IMR-90 (cell line): ENCODE results near the gene PRRG2. TPM values are rescaled to one million over a fixed set of nuclear protein-coding genes. Genes with fewer than 3 reads are reported as not detected.

Source experiments
- ATAC-seq: fragments of 200-7000 bp; cut with Tn5 transposase; 2 replicates; pipeline ENCODE4 v1.9.1; 2020; ENCODE audit warnings: low read depth, mild to moderate bottlenecking, moderate library complexity
- BruUV-seq: library from RNA; stranded (reverse); fragments of 400-500 nt; replicated peaks from 2 replicates; lab custom pipeline; 2021; lab: Mats Ljungman, UMichigan
- CTCF ChIA-PET: fragments of 300-600 bp; formaldehyde crosslinking; extraction: SDS; loops from one replicate; lab custom pipeline; 2021; ENCODE audit warnings: antibody characterized with exemption; lab: Yijun Ruan, JAX
- POLR2A ChIA-PET: fragments of 300-600 bp; sonication (Branson Sonifier 250); formaldehyde crosslinking; loops from one replicate; lab custom pipeline; 2022; ENCODE audit warnings: antibody characterized with exemption; ENCODE audit not compliant: unreplicated experiment; lab: Charles Lee
- DNase-seq: peaks from one replicate; pipeline ENCODE4 v3.0.0; 2013
- H2AFZ ChIP-seq: replicated peaks from 2 replicates; pipeline ENCODE3; 2013; ENCODE audit warnings: low read length, mild to moderate bottlenecking; ENCODE audit not compliant: poor library complexity
- H2AK5ac ChIP-seq: 2 replicates; pipeline ENCODE4 v1.6.1; 2013; ENCODE audit warnings: low read depth, low read length, inconsistent platforms
- H2AK9ac ChIP-seq: replicated peaks from 2 replicates; pipeline ENCODE3; 2013; ENCODE audit warnings: mild to moderate bottlenecking, low read depth, low read length, moderate library complexity; ENCODE audit not compliant: poor library complexity
- H2BK120ac ChIP-seq: 2 replicates; pipeline ENCODE4 v1.6.1; 2013; ENCODE audit warnings: low read depth, low read length, inconsistent platforms
- H2BK15ac ChIP-seq: 3 replicates; pipeline ENCODE4 v1.6.1; 2013; ENCODE audit warnings: low read depth, low read length, inconsistent platforms
- H2BK20ac ChIP-seq: 2 replicates; pipeline ENCODE4 v1.6.1; 2013; ENCODE audit warnings: low read depth, mild to moderate bottlenecking, inconsistent platforms, low read length, moderate library complexity
- H2BK5ac ChIP-seq: 2 replicates; pipeline ENCODE4 v1.6.1; 2013; ENCODE audit warnings: mild to moderate bottlenecking, low read depth, low read length, inconsistent platforms; ENCODE audit not compliant: poor library complexity, severe bottlenecking
- H3K14ac ChIP-seq: replicated peaks from 2 replicates; pipeline ENCODE4 v1.6.1; 2013; ENCODE audit warnings: low read depth, low read length, inconsistent platforms
- H3K18ac ChIP-seq: 2 replicates; pipeline ENCODE4 v1.6.1; 2013; ENCODE audit warnings: low read depth, low read length, control low read depth
- H3K23ac ChIP-seq: 2 replicates; pipeline ENCODE4 v1.6.1; 2013; ENCODE audit warnings: low read depth, low read length, inconsistent platforms
- H3K27ac ChIP-seq: 2 replicates; pipeline ENCODE4 v1.5.1; 2013; ENCODE audit warnings: mild to moderate bottlenecking, control low read depth, low read length; ENCODE audit not compliant: insufficient read depth
- H3K27me3 ChIP-seq: 2 replicates; pipeline ENCODE4 v1.6.1; 2013; ENCODE audit warnings: low read length; ENCODE audit not compliant: control insufficient read depth, insufficient read depth
- H3K36me3 ChIP-seq: 2 replicates; pipeline ENCODE4 v1.6.1; 2013; ENCODE audit warnings: low read length, mixed read lengths; ENCODE audit not compliant: control insufficient read depth, insufficient read depth
- H3K4ac ChIP-seq: 2 replicates; pipeline ENCODE4 v1.6.1; 2013; ENCODE audit warnings: low read depth, low read length, inconsistent platforms
- H3K4me1 ChIP-seq: 2 replicates; pipeline ENCODE4 v1.6.1; 2013; ENCODE audit warnings: low read length, mixed read lengths; ENCODE audit not compliant: control insufficient read depth, insufficient read depth
- H3K4me2 ChIP-seq: 2 replicates; pipeline ENCODE4 v1.6.1; 2013; ENCODE audit warnings: low read depth, mild to moderate bottlenecking, control low read depth, low read length, moderate library complexity
- H3K4me3 ChIP-seq: 2 replicates; pipeline ENCODE4 v1.5.1; 2013; ENCODE audit warnings: low read depth, mild to moderate bottlenecking, control low read depth, low read length, moderate library complexity; ENCODE audit not compliant: insufficient read depth
- H3K56ac ChIP-seq: 2 replicates; pipeline ENCODE4 v1.6.1; 2013; ENCODE audit warnings: low read length, inconsistent platforms; ENCODE audit not compliant: insufficient read depth; ENCODE audit errors: extremely low read depth
- H3K79me1 ChIP-seq, 2 experiments: 2 replicates each; pipeline ENCODE4 v1.6.1; 2013; ENCODE audit warnings: low read length in 2 of 2, inconsistent platforms in 1 of 2, low read depth in 1 of 2
- H3K9ac ChIP-seq: 2 replicates; pipeline ENCODE4 v1.6.1; 2013; ENCODE audit warnings: low read depth, low read length, control low read depth
- H3K9me1 ChIP-seq: 2 replicates; pipeline ENCODE4 v1.6.1; 2013; ENCODE audit warnings: low read length, inconsistent platforms; ENCODE audit not compliant: insufficient read depth
- H3K9me3 ChIP-seq: 2 replicates; pipeline ENCODE4 v1.6.1; 2013; ENCODE audit warnings: low read length; ENCODE audit not compliant: control insufficient read depth, insufficient read depth
- H4K20me1 ChIP-seq: 2 replicates; pipeline ENCODE4 v1.6.1; 2013; ENCODE audit warnings: low read length, inconsistent platforms; ENCODE audit not compliant: insufficient read depth
- H4K5ac ChIP-seq: 2 replicates; pipeline ENCODE4 v1.6.1; 2013; ENCODE audit warnings: mild to moderate bottlenecking, low read depth, low read length, control low read depth
- H4K8ac ChIP-seq, 2 experiments: 2 replicates each; pipeline ENCODE4 v1.6.1; 2013; ENCODE audit warnings: low read depth in 2 of 2, low read length in 2 of 2, control low read depth in 1 of 2, inconsistent platforms in 1 of 2
- H4K91ac ChIP-seq: 2 replicates; pipeline ENCODE4 v1.6.1; 2013; ENCODE audit warnings: low read depth, low read length, inconsistent platforms; ENCODE audit not compliant: insufficient read depth
- BHLHE40 ChIP-seq: fragments of 150-350 bp; IDR thresholded peaks from 2 replicates; pipeline ENCODE4 v1.6.1; 2016; ENCODE audit warnings: mild to moderate bottlenecking, low read depth, low read length
- MAZ ChIP-seq: IDR thresholded peaks from 2 replicates; pipeline ENCODE4 v1.6.1; 2012; ENCODE audit warnings: low read depth, mild to moderate bottlenecking, low read length, improper control_type of control experiment, moderate library complexity, borderline replicate concordance
- MXI1 ChIP-seq: IDR thresholded peaks from 2 replicates; pipeline ENCODE4 v1.6.1; 2012; ENCODE audit warnings: low read depth, mild to moderate bottlenecking, low read length, moderate library complexity, borderline replicate concordance
- WGBS, 2 experiments: methylation state at CpG; one replicate each; pipeline versions ENCODE4 v1.1.5 to v1.1.7; 2013; ENCODE audit warnings: missing lambda C conversion rate in 2 of 2; ENCODE audit not compliant: insufficient read length in 1 of 2; ENCODE audit errors: extremely low coverage in 2 of 2; 5-methylcytosine and 5-hydroxymethylcytosine counted together
- dilution Hi-C: fragments of 300-500 bp; cut with HindIII; formaldehyde crosslinking; loops from one replicate; pipeline ENCODE4 v1.14.3; 2018; ENCODE audit warnings: low sequenced_read_pairs; ENCODE audit not compliant: unreplicated experiment
- in situ Hi-C: fragments of 300-500 bp; cut with MboI; formaldehyde crosslinking; loops from 3 replicates; pipeline ENCODE4 v1.14.3; 2019; ENCODE audit warnings: low sequenced_read_pairs, inconsistent platforms, mixed read lengths
- intact Hi-C: fragments of 100-400 bp; cut with micrococcal nuclease; formaldehyde crosslinking; loops from 2 replicates; pipeline ENCODE4 v1.10.0; 2022
- polyA plus RNA-seq, 3 experiments: library from polyadenylated mRNA; depleted of rRNA; stranded (reverse); fragments of >200 nt; gene quantifications; 2 replicates each; pipeline ENCODE4 v1.2.3, GENCODE V29; 2012; ENCODE audit warnings: low replicate concordance in 1 of 3
- total RNA-seq: library from RNA; depleted of rRNA; stranded (reverse); fragments of >200 nt; gene quantifications from 2 replicates; pipeline ENCODE4 v1.2.3, GENCODE V29; 2012
- TF ChIP-seq, protein P1 (sequence below): fragments of 150-350 bp; IDR thresholded peaks from 2 replicates; pipeline ENCODE4 v1.6.1; 2016; ENCODE audit warnings: low read depth, mild to moderate bottlenecking, low read length, moderate library complexity, borderline replicate concordance
- TF ChIP-seq, protein P2 (sequence below): conservative IDR thresholded peaks from 2 replicates; pipeline ENCODE4 v1.5.1; 2012; ENCODE audit warnings: mild to moderate bottlenecking, low read depth, low read length, improper control_type of control experiment

Gene PRRG2
- total and polyA plus RNA-seq, 2 of the 4 experiments (the other 2 are of a cell fraction): 0.14 to 0.54 TPM

DNA sequence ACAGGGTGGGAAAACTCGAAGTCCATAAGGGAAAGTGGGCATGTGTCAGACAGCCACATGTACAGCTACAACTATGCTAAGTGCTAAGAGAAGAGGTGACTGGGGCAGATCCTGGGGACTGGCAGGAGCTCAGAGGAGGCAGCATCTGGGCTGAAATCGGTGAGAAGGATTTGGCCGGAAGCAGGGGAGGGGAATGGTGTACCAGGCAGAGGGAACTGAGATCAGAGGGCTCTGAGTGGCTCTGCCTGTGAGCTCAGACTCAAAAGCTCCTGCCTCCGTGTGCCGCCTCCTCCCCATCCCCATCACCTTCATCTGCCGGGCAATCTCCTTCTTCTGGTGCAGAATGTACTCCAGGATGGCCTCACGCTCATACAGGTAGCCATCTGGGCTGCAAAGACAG lies 22.5 kb upstream of the PRRG2 start:
- Histone ChIP-seq H3K9me3 (no peaks in the 10 kb centered on the region), H3K4me2 (no peak overlapping the region), H2BK15ac (no peak overlapping the region), H3K79me1 (peaks cover 16 to 36% of the 10 kb centered on the region in 2 experiments), H4K8ac (no peak overlapping the region), H3K27ac (no peak overlapping the region), H2AK5ac (no peak overlapping the region), H3K9ac (no peak overlapping the region), H4K20me1 (peaks cover 24% of the 10 kb centered on the region), H2BK20ac (no peak overlapping the region), H3K27me3 (no peaks in the 10 kb centered on the region), H3K4me3 (no peak overlapping the region), H3K36me3 (peaks cover 57% of the 10 kb centered on the region), H3K23ac (no peak overlapping the region), H3K4me1 (no peaks in the 10 kb centered on the region), H2BK120ac (no peak overlapping the region), H4K5ac (no peak overlapping the region), H3K14ac (no peak overlapping the region), H3K9me1 (0 out of 2 replicates have a peak, but pooled peaks cover 6% of the 10 kb centered on the region), H2AK9ac (no peak overlapping the region), H3K56ac (no peak overlapping the region), H4K91ac (no peak overlapping the region), H3K4ac (no peak overlapping the region), H2AFZ (no peak overlapping the region), H3K18ac (no peak overlapping the region), H2BK5ac (no peak overlapping the region)
- dilution Hi-C loops (no loop called here), in situ Hi-C loops (loop anchor here (25.0 kb wide), 1 partner anchor 296 kb away; no protein-coding TSS in a partner anchor), intact Hi-C loops (no loop called here)
- 100% methylated on average over 1 of the region's 7 CpGs; no CpG with 5 or more reads in 1 of the 2 experiments for WGBS, 2 experiments
- ChIA-PET POLR2A (no interaction called here), CTCF (interaction anchor here (1.6 kb wide), 1 partner anchor 12 kb away, joined by 7 read pairs; no protein-coding TSS in a partner anchor)
- DNase-seq (no peak), ATAC-seq (no peak)
- TF ChIP-seq MAZ (no peak), BHLHE40 (no peak), MXI1 (no peak)
- TF ChIP-seq, protein P1, sequence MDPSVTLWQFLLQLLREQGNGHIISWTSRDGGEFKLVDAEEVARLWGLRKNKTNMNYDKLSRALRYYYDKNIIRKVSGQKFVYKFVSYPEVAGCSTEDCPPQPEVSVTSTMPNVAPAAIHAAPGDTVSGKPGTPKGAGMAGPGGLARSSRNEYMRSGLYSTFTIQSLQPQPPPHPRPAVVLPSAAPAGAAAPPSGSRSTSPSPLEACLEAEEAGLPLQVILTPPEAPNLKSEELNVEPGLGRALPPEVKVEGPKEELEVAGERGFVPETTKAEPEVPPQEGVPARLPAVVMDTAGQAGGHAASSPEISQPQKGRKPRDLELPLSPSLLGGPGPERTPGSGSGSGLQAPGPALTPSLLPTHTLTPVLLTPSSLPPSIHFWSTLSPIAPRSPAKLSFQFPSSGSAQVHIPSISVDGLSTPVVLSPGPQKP: no peak
- TF ChIP-seq, protein P2, sequence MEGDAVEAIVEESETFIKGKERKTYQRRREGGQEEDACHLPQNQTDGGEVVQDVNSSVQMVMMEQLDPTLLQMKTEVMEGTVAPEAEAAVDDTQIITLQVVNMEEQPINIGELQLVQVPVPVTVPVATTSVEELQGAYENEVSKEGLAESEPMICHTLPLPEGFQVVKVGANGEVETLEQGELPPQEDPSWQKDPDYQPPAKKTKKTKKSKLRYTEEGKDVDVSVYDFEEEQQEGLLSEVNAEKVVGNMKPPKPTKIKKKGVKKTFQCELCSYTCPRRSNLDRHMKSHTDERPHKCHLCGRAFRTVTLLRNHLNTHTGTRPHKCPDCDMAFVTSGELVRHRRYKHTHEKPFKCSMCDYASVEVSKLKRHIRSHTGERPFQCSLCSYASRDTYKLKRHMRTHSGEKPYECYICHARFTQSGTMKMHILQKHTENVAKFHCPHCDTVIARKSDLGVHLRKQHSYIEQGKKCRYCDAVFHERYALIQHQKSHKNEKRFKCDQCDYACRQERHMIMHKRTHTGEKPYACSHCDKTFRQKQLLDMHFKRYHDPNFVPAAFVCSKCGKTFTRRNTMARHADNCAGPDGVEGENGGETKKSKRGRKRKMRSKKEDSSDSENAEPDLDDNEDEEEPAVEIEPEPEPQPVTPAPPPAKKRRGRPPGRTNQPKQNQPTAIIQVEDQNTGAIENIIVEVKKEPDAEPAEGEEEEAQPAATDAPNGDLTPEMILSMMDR: no peak
- no TSS peak for BruUV-seq
